Stimulated activated CD4-positive, alpha-beta T cell treated with anti-CD3 and anti-CD28 coated beads, Interleukin-1b, Interleukin-23, amount 100 ng/mL, for 48 hours (primary cell): ENCODE measurements around the gene HDAC9.
"Not testable (repeated sequence)": the region's sequence is repeated elsewhere in the genome, so short reads cannot be mapped to it uniquely, and the experiment has no call there.

Experiments
- DNase-seq: peaks from one replicate; pipeline ENCODE4 v3.0.0-alpha.2; 2020

The HDAC9 gene

GRCh38 chr7:18903695-18904094, 408.1 kb downstream of the HDAC9 start:
- DNase-seq = no peak

DNA sequence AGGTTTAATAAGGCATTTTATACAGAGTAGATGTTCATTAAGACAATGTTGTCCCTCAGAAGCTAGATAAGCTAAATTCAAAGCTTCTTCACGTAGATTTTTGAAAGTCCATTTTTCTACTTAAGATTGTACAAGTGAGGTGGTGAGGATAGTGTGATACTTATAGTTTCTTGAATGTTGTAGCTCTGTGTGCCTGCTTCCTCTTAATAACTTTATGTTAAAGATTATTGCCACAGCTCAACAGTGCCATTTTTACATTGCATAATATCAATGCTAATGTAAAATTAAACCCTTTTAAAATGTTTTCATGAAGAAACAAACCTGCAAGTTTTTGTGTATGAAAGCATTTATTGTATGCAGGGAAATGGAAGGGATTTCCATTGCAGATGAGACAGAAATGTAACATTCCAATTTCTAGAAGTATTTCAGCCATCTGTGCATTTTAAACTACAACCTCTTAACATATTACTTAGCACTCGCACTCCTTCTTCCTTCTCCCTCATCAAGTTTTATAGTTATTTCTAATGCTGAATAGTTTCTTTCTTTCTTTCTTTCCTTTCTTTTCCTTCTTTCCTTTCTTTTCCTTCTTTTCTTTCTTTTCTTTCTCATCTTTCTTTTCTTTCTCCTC, 409.9 kb downstream of the HDAC9 start:
- no peak for DNase-seq

- no peak for DNase-seq
Observed at GRCh38 chr7:18906901-18907300, 411.4 kb downstream of the HDAC9 start.

DNA sequence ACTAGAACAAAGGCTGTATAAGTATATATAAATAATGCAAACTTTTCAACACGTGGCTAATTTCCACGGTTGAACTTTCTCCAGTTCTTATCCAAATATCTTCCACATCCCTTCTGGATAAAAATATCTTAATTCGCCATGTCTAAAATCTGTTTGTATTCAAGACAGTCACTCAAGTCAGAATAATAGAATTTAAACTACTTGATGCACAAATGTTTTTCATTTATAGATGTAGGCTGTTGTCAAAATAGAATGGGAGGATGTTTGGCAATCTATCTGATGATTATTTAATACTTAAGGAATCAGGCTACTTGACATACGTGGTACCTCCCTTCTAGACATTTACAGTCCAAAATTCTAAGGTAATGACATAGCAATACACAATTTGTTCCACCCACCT, 417.6 kb downstream of the HDAC9 start:
- DNase-seq = no peak

DNA sequence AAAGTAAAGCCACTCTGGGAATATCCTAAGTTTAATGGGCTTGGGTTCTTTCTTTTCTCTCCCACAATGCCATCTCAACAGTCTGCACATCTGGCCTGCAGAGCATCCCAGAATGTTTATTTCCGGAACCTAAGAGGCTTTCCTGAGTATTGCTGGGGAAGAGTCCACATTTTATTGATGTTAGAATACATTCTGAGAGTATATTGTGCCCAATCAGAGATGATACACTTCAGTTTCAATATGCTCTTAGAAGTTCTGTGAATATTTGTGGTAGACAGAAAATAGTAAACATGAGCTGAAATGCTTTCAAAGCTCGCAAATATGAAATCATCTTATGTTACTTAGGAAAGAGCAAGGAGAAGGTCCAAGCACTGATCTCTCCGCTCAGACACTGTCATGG, 421.3 kb downstream of the HDAC9 start:
- DNase-seq = no peak

DNA sequence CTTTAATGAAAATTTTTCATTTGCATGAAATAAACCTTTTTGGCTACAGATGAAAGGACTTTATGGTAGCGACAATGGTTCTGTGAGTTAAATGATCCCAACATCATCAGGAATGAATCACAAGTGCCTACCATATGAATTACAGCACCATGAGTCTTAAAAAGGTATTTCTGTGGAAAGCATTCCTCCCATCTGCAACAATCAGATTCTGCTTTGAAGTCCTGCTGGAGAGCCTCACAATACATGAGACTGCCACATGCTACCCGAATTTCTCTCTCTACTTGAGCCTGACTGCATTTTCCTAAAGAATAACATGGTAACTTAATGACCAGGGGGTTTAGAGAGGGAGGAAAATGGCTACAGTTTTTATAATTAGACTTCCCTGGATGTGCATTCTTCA, 431.6 kb downstream of the HDAC9 start:
- DNase-seq = no peak

DNA sequence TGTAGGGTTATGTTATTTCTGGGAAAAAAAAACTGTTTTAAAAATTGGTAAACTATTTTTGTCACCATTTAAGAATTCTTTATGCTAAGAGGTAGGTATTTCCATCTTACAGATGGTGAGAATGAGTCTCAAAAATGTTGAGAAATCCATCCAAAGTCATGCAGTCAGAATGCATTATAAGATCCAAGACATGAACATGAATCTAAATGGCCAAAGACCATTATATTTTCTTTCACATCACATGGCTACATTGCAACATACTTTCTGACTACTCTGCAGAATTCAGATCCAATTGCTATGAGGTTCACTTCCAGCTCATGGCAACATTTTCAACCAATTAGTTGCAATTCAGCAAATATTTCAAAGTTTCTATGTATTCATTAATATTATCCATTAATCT, 440.7 kb downstream of the HDAC9 start:
- no peak for DNase-seq

GRCh38 chr7:18939771-18940592, 444.4 kb downstream of the HDAC9 start:
- no peak for DNase-seq

GRCh38 chr7:18940593-18941134, 445.1 kb downstream of the HDAC9 start:
- DNase-seq = no peak

DNA sequence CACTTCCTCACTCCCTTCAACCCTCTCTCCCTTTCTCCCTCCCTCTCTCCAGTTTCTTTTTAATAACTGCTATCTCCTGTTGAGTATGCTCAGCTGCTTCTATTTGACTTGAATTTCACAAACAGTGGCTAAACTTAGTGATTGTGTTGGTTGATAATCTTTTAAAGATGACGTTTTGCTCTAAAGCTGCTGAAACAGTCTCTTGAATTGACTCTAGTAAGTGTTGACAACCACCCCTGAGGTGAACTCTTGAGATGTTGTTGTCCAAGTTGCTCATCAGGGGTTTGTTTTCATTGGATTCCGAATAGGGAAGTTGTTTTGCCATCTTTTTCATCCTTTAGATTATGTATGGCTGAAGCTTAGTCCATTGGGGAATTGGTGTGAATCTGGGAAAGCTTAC, 445.7 kb downstream of the HDAC9 start:
- DNase-seq = no peak

GRCh38 chr7:18948521-18948920, 453.0 kb downstream of the HDAC9 start:
- DNase-seq = no peak

DNA sequence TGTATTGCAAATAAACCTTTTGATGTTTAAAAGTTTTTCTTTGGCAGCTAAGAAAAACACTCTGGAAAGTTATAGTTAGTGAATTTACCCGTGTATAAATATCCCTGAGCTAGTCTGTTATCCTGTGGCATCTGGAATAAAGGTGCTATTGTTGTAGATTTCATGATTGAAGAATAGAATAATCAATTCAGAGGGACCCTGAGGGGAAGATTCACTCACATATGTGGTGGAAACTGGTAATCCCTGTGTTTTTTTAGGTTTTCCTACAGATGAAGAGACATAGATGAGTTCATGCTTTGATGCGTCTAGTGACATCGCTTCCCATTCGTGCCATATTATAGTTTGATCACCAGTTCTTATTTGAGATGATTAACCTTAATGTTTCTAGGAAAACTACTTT, 457.3 kb downstream of the HDAC9 start:
- DNase-seq = no peak

DNA sequence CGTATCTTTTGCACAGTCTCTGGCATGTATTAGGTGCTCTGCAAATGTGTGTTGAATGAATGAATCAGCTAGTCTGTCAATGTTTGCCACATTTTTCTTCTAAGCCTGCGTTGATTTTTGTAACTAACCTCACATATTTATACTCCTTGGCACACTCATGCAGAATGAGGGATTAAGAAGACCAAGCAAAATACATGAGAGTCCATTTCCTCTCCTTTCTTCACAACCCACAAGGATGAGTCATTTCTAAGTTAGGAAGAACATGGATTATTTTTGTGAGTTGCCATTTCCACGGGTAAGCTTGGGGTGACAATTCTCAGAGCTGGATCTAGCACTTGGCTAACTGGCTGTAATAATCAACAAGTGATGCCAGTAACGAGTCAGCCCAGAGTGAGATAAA, 463.1 kb downstream of the HDAC9 start:
- DNase-seq = no peak

- DNase-seq = no peak
Observed at GRCh38 chr7:18960725-18961124, 465.2 kb downstream of the HDAC9 start.

DNA sequence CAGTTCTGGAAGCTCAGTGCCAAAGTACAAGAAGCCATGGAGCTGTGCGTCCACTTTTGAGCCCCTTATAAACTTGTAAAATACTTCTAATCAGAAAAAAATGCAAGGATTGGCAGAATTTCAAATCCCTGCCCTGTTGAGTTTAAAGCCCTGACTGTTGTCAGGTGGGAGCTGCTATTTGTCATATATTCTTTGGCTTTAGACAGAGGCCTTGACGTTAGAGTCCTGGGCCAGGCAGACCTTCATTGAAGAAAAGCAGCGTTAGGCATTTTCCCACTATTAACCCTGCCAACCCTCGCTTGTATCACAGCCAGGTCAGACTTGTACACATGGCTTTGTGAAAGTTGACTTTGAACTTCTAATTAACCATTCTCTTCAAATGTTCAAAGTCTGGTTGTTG, 466.5 kb downstream of the HDAC9 start:
- no peak for DNase-seq

DNA sequence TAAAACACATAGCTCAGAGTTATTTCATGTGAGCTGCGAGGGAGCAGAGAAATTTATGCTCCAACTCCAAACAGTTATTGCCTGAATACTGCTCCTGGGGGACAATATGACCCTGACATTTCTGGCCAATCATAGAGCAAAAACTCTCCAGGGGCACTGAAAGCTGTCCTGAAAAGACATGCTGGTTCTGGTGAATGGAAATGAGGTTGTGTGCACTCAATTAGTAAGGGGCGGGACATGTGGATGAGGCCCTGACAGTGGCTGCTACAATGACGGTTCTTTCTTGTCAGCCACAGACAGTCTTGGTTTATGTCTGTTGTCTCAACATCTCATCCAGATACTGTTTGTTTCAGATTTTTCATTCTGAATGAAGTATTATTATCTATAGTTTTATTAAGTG, 470.1 kb downstream of the HDAC9 start:
- DNase-seq = no peak

- DNase-seq = not testable (repeated sequence)
Observed at GRCh38 chr7:18967755-18968154, 472.2 kb downstream of the HDAC9 start.

DNA sequence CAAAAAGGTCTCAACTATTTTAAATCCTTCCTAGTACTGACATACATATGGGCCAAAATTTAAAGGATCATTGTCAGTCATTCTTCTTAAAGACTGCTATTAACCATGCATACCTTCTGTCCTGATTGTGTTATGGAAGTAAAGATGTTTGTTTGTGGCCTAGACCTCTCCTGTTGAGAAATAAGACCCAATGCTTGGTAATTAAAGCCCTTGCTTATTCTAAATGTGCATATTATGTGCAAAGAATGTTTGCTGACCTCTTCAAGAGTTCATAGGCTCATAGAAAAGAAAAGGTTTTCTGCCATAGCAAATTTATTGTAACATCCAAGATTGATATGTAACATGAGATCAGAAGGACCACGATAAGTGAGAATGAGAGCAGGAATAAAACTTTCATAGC, 476.3 kb downstream of the HDAC9 start:
- DNase-seq = no peak

- no peak for DNase-seq
Observed at GRCh38 chr7:18974803-18975202, 479.3 kb downstream of the HDAC9 start.

DNA sequence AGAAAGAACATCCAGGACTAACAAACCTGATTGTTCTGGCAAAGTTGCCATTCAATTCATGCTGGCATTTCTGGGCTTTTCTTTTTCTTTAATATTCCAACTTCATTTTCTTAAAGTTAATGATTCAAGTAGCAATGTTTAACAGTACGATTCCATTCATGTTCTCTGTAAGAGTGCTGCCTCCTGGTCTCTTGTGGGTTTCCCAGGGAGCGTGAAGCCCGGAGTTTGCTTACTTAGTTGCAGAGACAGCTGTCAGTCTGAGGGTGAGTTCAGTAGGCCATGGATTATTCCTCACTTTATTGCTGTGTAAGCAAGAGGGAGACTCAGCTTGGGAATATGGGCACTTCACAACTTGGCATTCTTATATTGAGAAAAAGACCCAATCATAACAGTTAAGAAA, 479.7 kb downstream of the HDAC9 start:
- no peak for DNase-seq

DNA sequence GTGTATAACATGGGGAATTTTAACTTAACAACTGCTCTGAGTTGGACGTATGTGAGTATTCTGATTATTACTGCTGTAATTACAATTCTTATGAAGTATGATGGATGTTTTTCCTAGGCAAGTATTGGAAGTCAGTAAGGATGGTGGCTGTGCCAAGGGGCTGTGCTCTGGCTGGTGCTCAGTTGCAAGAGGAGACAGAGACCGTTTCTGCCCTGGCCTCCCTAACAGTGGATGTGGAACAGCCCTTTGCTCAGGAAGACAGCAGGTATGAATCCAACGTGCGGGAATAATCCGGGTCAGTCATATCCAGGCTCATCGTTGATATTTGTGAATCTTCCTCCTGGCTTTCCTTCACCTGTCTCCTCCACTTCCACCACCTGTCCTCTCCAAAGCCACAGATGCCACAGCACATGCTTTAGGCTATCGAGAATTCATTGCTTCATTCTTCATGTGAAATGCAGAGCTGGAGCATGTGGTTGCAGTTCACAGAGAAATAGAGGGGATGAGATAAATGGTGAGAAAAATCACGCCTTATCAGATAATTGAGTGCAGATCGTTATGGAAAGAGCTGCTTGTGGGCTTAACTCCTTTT, 480.2 kb downstream of the HDAC9 start:
- no peak for DNase-seq

DNA sequence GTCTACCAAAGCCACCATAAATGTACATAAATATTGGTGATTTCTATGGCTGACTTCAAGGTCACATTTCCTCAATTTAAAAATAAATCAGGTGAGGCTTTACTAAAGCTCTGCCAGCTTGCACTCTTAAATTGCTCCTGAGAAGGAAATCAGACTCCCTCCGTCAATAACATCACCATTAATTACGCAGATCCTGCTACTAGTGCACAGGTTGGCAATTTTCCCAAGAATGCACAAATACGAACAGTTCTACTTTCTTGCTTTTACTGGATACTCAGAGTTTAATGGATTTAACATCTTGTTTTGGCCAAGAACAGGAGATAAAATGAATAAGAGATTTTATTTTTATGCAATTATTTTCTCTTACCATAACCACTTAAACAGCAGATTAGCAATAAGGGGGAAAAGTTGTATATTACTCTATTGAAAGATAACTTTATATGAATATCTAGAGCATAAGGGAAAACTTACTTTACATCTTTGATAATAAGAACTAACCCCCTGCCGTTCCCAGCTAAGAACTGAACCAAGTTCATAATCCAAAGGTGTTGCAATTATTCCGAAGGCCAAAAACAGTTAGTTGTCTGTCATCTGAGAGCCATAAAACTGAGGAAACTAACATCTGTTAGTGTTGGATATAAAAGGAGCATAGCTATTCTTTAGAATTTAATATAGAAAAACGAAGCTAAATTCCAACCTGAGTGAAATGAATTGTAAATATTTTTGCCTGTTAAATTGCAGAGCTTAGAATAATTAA, 481.3 kb downstream of the HDAC9 start:
- no peak for DNase-seq

GRCh38 chr7:18978108-18978495, 482.6 kb downstream of the HDAC9 start:
- DNase-seq = no peak
